ENCODE results near the gene SMIM32. TPM values are rescaled to one million over a fixed set of nuclear protein-coding genes. Genes with fewer than 3 reads are reported as not detected.

SMIM32 gene
- total and polyA plus RNA-seq, 10 donors, result 0.37 TPM; not detected in 9

DNA sequence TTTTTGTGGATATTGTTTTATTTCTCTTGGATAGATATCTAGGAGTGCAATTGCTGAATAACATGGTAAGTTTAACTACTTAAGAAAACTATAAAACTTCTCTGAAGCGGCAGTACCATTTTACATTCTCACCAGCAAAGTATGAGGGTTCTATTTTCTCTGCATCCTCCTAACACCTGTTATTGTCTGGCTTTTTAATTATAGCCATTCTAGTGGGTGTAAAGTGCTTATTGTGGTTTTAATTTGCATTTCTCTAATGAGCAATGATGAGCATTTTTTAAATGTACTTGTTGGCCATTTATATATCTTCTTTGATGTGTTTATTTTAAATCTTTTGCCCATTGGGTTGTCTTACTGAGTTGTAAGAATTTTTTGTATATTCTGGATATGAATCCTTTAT lies 28.7 kb downstream of the SMIM32 start:
- H3K36me3 ChIP-seq, result peaks cover 0 to 74% (median 16%) of the 10 kb centered on the region in 6 donors
- no peak overlapping the region for H3K27ac ChIP-seq
- TF ChIP-seq, protein P1, sequence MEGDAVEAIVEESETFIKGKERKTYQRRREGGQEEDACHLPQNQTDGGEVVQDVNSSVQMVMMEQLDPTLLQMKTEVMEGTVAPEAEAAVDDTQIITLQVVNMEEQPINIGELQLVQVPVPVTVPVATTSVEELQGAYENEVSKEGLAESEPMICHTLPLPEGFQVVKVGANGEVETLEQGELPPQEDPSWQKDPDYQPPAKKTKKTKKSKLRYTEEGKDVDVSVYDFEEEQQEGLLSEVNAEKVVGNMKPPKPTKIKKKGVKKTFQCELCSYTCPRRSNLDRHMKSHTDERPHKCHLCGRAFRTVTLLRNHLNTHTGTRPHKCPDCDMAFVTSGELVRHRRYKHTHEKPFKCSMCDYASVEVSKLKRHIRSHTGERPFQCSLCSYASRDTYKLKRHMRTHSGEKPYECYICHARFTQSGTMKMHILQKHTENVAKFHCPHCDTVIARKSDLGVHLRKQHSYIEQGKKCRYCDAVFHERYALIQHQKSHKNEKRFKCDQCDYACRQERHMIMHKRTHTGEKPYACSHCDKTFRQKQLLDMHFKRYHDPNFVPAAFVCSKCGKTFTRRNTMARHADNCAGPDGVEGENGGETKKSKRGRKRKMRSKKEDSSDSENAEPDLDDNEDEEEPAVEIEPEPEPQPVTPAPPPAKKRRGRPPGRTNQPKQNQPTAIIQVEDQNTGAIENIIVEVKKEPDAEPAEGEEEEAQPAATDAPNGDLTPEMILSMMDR (IDR thresholded peaks at IDR 0.05 in 8 of 11, conservative IDR thresholded peaks at IDR 0.05 in 3 of 11), result no peak
- TF ChIP-seq POLR2AphosphoS5 (IDR thresholded peaks at IDR 0.05) (no peak), POLR2A (IDR thresholded peaks at IDR 0.05) (no peak)
- H3K4me3 ChIP-seq, result no peak overlapping the region
- no peak for DNase-seq
- H3K27me3 ChIP-seq (replicated peaks in 1 of 7), result no peaks in the 10 kb centered on the region
- 85 to 95% (median 89%) methylated on average over 1 of the region's 1 CpG for WGBS, 5 donors
- intact Hi-C loops (cut with DNase I; ENCODE audit: low total_unique reads), result no loop called here
- peaks cover 0 to 10% (median 0%) of the 10 kb centered on the region in 6 donors for H3K4me1 ChIP-seq
- H3K9me3 ChIP-seq, result no peaks in the 10 kb centered on the region

DNA sequence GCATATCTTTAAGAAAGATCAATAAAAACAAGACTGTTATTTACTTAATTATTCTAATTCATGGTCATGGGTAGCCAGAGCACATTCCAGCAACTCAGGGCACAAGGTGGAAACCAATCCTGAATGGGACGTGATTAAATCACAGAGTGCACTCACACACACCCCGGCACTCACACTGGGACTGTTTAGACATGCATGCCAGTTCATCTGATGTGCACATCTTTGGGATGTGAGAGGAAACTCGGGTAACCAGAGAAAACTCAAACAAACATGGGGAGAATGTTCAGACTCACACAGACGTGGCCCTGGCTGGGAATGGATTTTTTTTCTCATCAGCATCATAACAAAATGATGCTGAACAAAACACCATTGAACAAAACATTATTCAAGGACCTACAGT lies 31.0 kb downstream of the SMIM32 start:
- 79 to 88% (median 80%) methylated on average over 4 of the region's 4 CpGs for WGBS, 5 donors
- no peaks in the 10 kb centered on the region for H3K27me3 ChIP-seq (replicated peaks in 1 of 7)
- intact Hi-C loops (cut with DNase I; ENCODE audit: low total_unique reads), result no loop called here
- H3K4me3 ChIP-seq, result no peak overlapping the region
- TF ChIP-seq, protein P1 (IDR thresholded peaks at IDR 0.05 in 8 of 11, conservative IDR thresholded peaks at IDR 0.05 in 3 of 11), result no peak
- TF ChIP-seq POLR2AphosphoS5 (IDR thresholded peaks at IDR 0.05) (no peak), POLR2A (IDR thresholded peaks at IDR 0.05) (no peak)
- H3K4me1 ChIP-seq, result peaks cover 0 to 17% (median 0%) of the 10 kb centered on the region in 6 donors
- DNase-seq, result no peak
- no peaks in the 10 kb centered on the region for H3K9me3 ChIP-seq
- H3K36me3 ChIP-seq, result peaks cover 0 to 66% (median 14%) of the 10 kb centered on the region in 6 donors
- H3K27ac ChIP-seq, result no peak overlapping the region

DNA sequence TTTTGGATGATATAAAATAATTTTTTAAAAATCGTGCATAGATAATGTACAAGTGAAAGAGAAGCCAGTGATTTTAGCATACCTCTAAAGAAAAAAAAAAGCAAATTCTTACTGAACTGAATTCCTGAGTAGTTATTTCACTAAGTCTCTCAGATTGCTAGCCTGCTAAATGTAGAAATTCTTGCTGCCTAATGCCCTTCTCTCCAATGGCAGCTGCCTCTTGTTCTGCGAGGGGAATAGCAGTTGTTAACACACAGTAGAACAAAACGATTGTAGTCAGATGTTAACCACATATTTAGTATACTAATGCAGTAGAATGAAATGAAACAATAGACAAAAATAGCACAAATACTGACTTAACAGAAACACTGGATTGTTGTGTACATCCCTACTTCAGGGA lies 33.5 kb downstream of the SMIM32 start:
- no peak overlapping the region for H3K4me3 ChIP-seq
- WGBS, 5 donors, result 76 to 84% (median 81%) methylated on average over 3 of the region's 3 CpGs
- H3K9me3 ChIP-seq, result no peaks in the 10 kb centered on the region
- intact Hi-C loops (cut with DNase I; ENCODE audit: low total_unique reads), result no loop called here
- H3K36me3 ChIP-seq, result peaks cover 0 to 80% (median 23%) of the 10 kb centered on the region in 6 donors
- H3K4me1 ChIP-seq, result peaks cover 0 to 18% (median 0%) of the 10 kb centered on the region in 6 donors
- H3K27ac ChIP-seq, result no peak overlapping the region
- no peaks in the 10 kb centered on the region for H3K27me3 ChIP-seq (replicated peaks in 1 of 7)
- DNase-seq, result no peak
- TF ChIP-seq, protein P1 (IDR thresholded peaks at IDR 0.05 in 8 of 11, conservative IDR thresholded peaks at IDR 0.05 in 3 of 11), result no peak
- TF ChIP-seq POLR2AphosphoS5 (IDR thresholded peaks at IDR 0.05), result no peak
- TF ChIP-seq POLR2A (IDR thresholded peaks at IDR 0.05), result no peak

DNA sequence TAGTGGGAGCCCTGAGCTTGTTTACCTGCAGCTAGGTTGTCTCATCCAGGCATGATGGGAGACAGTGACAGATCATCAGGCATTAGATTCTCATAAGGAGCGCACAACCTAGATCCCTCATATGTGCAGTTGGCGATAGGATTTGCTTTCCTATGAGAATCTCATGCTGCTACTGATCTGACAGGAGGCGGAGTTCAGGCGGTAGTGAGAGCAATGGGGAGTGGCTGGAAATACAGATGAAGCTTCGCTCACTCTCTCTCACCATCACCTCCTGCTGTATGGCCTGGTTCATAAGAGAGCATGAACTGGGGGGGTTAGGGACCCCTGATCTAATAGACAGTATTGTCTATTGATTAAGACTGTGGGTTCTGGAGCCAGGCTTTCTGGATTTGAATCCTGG lies 35.4 kb downstream of the SMIM32 start:
- Histone ChIP-seq H3K4me1 (peaks cover 0 to 18% (median 0%) of the 10 kb centered on the region in 6 donors), H3K27ac (no peak overlapping the region), H3K4me3 (no peak overlapping the region), H3K36me3 (peaks cover 0 to 81% (median 25%) of the 10 kb centered on the region in 6 donors), H3K9me3 (no peaks in the 10 kb centered on the region), H3K27me3 (replicated peaks in 1 of 7) (no peaks in the 10 kb centered on the region)
- no peak for DNase-seq
- 93 to 99% (median 99%) methylated on average over 5 of the region's 5 CpGs for WGBS, 5 donors
- intact Hi-C loops (cut with DNase I; ENCODE audit: low total_unique reads), result no loop called here
- TF ChIP-seq POLR2AphosphoS5 (IDR thresholded peaks at IDR 0.05) (no peak), POLR2A (IDR thresholded peaks at IDR 0.05) (no peak)
- TF ChIP-seq, protein P1 (IDR thresholded peaks at IDR 0.05 in 8 of 11, conservative IDR thresholded peaks at IDR 0.05 in 3 of 11), result no peak

All from spleen (tissue), 11 donors.